ENCODE results near the gene HOXB1.

DNA sequence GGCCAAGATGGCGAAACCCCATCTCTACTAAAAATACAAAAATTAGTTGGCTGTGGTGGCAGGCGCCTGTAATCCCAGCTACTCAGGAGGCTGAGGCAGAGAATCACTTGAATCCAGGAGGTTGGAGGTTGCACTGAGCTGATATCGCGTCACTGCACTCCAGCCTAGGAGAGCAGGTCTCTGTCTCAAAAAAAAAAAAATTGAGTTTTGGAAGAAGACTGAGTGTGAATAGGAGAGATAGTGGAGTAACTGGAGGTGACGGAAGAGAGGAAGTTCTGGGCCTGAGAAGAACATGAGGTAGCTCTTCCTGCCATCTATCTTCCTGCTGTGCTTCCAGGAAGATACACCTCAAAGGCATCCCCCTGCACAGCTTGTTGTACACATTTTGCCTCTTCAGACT lies 11.4 kb downstream of the HOXB1 start:
- TF ChIP-seq, protein P1, sequence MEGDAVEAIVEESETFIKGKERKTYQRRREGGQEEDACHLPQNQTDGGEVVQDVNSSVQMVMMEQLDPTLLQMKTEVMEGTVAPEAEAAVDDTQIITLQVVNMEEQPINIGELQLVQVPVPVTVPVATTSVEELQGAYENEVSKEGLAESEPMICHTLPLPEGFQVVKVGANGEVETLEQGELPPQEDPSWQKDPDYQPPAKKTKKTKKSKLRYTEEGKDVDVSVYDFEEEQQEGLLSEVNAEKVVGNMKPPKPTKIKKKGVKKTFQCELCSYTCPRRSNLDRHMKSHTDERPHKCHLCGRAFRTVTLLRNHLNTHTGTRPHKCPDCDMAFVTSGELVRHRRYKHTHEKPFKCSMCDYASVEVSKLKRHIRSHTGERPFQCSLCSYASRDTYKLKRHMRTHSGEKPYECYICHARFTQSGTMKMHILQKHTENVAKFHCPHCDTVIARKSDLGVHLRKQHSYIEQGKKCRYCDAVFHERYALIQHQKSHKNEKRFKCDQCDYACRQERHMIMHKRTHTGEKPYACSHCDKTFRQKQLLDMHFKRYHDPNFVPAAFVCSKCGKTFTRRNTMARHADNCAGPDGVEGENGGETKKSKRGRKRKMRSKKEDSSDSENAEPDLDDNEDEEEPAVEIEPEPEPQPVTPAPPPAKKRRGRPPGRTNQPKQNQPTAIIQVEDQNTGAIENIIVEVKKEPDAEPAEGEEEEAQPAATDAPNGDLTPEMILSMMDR (optimal IDR thresholded peaks at IDR 0.05 in 1 of 3, IDR thresholded peaks at IDR 0.05 in 1 of 3, conservative IDR thresholded peaks at IDR 0.05 in 1 of 3; ENCODE audit: extremely low read depth in 1 of 3, insufficient read depth in 2 of 3, low read length in 3 of 3): no peak
- TF ChIP-seq EZH2 (IDR thresholded peaks at IDR 0.05; ENCODE audit: low read length): no peak

Data from keratinocyte (primary cell).